OCI-LY3 (cell line): ENCODE data around the gene CXCL10.

Source experiments
- CTCF ChIP-seq: fragments of 200-600, 300-600 bp; sonication (generic); IDR thresholded peaks from 2 replicates; pipeline ENCODE4 v1.5.1; 2014; ENCODE audit warnings: antibody characterized with exemption, low read length, low read depth
- EZH2phosphoT487 ChIP-seq: fragments of 200-600 bp; shearing (Covaris generic); IDR thresholded peaks from 2 replicates; pipeline ENCODE4 v1.6.1; 2018; ENCODE audit warnings: antibody characterized with exemption, mixed run types, low read depth

GRCh38 chr4:76010576-76010975, 12.7 kb downstream of the CXCL10 start:
- TF ChIP-seq CTCF (no peak), EZH2phosphoT487 (no peak)
